Right ventricle myocardium inferior (tissue), 1 donor: Measurements from ENCODE around the gene ASCL4. TPM values are rescaled to one million over a fixed set of nuclear protein-coding genes. Genes with fewer than 3 reads are reported as not detected.

Source experiments
- ATAC-seq: fragments of 200-7000 bp; cut with Tn5 transposase; one replicate; pipeline ENCODE4 v1.9.1; 2020; ENCODE audit warnings: mild to moderate bottlenecking, moderate library complexity
- DNase-seq: peaks from one replicate; pipeline ENCODE4 v3.0.0; 2021; ENCODE audit errors: missing footprints
- intact Hi-C: fragments of 100-400 bp; cut with DNase I; formaldehyde crosslinking; loops from one replicate; pipeline ENCODE4 v1.11.0; 2022
- total RNA-seq: library from RNA; stranded (reverse); fragmentation: NEBNext Ultra II Directional; extraction: Animal tissue kit (Norgen Biotek cat#: 25700); gene quantifications from one replicate; pipeline ENCODE4 v1.2.1, GENCODE V29; 2021
- donor health status: DM: no; HTN: yes; CAD: no; lungs with severe emphysema.

Gene ASCL4
- total RNA-seq, 1 donor from 2014 or later, result not detected

- ATAC-seq, result no peak
- intact Hi-C loops, result loop anchor here (10.0 kb wide), 2 partner anchors 117 to 747 kb away; partner anchors contain the start of gene FICD
- DNase-seq, result no peak
Observed at GRCh38 chr12:107767466-107767865, 7.0 kb upstream of the ASCL4 start.

GRCh38 chr12:107775093-107775721, 703 bp downstream of the ASCL4 start:
- DNase-seq, result no peak
- no peak for ATAC-seq
- intact Hi-C loops, result no loop called here

DNA sequence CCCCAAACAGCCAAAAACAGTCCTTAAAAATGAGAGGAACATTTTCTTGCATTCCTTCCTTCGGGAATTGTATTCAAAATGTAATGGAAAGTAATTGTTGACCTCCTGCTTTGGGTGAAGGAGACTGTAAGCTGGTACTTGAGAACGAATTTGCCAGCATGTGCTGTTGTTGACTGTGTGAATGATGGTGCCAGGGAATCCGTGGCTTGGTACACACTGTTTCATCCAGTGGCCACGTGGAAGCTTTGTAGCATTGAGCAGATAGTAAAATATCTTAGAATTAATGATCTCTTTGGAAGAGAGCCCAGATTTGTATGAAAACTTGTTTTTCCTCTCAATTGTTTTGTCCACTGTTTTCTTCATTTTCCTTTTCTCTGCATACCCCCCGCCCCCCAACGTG, 1.7 kb downstream of the ASCL4 start:
- intact Hi-C loops, result no loop called here
- ATAC-seq, result no peak
- no peak for DNase-seq

DNA sequence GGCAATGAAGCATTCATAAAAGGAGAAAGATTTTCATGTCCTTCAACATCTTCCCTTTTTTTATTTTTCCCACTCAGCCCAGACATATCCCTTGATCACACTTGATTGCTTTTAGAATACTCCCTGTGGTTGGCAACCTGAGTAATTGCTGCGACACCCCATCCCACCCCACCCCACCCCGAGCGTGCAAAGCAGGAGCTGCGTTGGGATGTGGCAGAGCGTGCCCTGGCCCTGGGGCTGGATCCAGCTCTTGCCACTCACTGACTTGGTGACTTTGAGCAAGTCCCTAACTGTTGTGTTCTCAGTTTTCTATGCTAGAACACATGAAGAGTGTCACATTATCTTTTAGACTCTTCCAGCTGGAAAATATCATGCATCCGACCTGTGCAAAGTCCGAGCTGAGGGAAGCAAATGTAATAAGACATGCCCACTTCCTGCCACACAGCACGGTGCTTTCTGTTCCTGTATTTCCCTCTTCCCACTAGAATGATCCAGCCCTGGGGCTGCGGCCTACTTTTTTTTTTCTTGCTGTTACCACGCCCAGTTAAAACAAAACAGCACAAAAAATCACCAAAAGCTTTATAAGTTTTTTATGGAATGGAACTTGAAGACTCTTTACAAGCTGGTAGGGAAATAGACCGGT, 4.0 kb downstream of the ASCL4 start:
- no peak for ATAC-seq
- DNase-seq, result no peak
- intact Hi-C loops, result no loop called here

- intact Hi-C loops, result no loop called here
- DNase-seq (no peak), ATAC-seq (peak; percentile 50)
Observed at GRCh38 chr12:107779077-107779831, 4.8 kb downstream of the ASCL4 start.

- intact Hi-C loops, result no loop called here
- peak; percentile 45 for ATAC-seq
Observed at GRCh38 chr12:107780298-107780697, 5.8 kb downstream of the ASCL4 start.

GRCh38 chr12:107782067-107782466, 7.6 kb downstream of the ASCL4 start:
- no peak for DNase-seq
- intact Hi-C loops, result no loop called here
- no peak for ATAC-seq

More at GRCh38 chr12:107780298-107780697, 5.8 kb downstream of the ASCL4 start:
- no peak for DNase-seq

DNA sequence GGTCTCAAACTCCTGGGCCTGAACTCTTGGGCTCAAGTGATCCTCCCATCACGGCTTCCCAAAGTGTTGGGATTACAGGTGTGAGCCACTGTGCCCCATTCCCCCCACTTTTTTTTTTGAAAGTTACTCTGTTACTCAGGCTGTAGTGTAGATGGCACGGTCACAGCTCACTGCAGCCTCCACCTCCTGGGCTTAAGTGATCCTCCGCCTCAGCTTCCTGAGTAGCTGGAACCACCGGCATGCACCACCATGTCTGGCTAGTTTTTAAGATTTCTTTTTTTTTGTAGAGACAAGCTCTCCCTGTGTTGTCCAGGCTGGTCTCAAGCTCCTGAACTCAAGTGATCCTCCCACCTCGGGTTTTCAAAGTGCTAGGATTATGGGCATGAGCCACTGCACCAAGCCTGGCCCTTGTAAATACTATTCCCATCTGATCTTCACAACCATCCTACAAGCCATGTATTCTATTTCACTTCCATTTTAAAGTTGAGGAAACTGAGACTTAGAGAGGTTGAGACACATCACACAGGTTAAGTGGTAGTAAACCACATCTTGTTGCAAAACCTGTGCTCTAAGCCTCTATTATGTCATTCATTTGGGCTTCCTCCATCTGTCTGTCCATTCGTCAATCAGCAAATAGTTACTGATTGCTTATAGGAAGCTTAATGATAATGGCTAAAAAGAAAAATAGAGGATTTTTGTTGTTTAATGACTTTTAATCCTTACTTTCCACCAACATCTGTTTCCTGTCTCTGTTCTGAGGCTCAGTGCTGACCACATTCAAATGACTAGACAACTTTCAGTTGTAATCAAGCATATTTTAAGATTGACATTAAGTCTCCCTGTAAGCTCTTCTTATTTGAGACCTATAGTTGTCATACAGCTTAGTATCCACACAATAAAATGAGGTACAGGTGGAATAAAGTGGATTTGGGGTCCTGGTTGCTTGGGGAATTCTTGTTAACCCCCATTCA, 9.2 kb downstream of the ASCL4 start:
- ATAC-seq (no peak), DNase-seq (no peak)
- intact Hi-C loops, result no loop called here

DNA sequence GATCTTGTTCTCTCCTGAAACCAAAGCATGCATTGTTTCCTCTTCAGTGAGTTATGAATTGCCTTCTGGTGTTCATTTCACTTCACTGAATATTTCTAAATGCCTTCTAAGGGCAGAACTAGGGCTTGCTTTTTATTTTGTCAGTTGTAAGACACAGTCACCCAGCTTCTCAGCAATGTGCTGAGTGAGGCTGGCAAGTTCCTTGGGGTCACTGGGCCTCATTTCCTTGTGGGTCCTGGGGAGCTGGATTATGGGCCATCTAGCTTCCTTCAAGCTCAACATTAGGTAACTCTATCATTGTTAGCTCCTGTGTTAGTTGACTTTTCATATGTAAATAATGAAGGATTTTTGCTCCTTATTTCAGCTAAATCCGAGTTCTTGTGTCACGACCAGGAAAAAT, 13.8 kb downstream of the ASCL4 start:
- no peak for ATAC-seq
- intact Hi-C loops, result no loop called here
- DNase-seq, result no peak

- ATAC-seq (no peak), DNase-seq (no peak)
- intact Hi-C loops, result no loop called here
Observed at GRCh38 chr12:107788690-107789458, 14.4 kb downstream of the ASCL4 start.

DNA sequence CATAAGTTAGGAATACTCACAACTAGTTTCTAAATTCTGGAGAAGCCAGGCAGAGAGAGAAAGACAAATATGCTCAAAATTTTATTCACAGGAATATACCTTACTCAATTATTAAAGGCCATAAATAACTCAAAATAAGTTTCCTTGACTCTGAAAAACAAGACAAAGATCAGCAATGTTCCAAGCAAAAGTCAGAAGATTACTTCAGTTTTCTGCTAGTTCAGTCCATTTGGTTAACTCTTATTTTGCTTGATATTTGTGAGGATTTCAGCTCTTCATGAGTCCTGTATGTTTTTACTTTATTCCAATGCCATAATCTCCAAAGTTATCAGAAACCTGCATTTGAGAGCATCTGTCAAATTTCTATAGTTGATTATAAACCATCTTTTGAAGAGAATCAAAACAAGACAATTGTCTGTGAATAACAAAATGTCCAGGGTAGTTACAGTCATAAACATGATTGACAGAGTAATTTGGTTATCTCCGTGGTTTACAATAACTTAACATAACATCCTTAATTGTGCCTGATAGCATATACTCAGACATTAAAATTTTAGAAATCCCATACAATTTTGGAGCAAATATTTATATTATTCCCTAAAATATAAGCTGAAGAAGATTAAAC, 17.1 kb downstream of the ASCL4 start:
- intact Hi-C loops, result no loop called here

DNA sequence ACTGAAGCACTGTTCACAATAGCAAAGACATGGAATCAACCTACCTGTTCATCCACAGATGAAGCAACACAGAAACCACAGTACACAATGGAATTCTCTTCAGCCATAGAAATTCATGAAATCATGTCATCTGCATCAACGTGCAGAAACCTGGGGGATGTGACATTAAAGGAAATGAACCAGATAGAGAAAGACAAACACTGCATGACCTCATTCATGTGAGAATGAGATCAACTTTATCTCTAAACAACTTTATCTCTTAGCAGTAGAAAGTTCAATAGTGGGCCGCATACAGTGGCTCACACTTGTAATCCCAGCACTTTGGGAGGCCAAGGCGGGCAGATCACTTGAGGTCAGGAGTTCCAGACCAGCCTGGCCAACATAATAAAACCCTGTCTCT, 19.9 kb downstream of the ASCL4 start:
- no peak for DNase-seq
- no peak for ATAC-seq
- intact Hi-C loops, result no loop called here

More for the DNA sequence above, 17.1 kb downstream of the ASCL4 start:
- DNase-seq (no peak), ATAC-seq (no peak)

DNA sequence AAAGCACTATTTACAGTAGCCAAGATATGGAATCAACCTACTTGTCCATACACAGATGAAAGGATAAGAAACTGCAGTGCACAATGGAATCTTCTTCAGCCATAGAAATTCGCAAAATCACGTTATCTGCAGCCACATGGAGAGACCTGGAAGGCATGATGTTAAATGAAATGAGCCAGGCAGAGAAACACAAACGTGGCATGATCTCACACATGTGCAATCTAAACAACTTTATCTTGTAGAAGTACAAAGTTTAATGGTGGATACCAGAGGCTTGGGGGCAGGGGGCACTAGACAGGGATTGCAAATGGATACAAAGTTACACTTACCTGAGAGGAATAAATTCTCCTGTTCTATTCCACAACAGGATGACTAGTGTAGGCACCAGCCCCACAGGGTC, 24.1 kb downstream of the ASCL4 start:
- ATAC-seq, result no peak
- intact Hi-C loops, result no loop called here

GRCh38 chr12:107801150-107801549, 26.6 kb downstream of the ASCL4 start:
- intact Hi-C loops, result no loop called here
- DNase-seq, result no peak
- no peak for ATAC-seq

More for the DNA sequence above, 24.1 kb downstream of the ASCL4 start:
- DNase-seq, result no peak

GRCh38 chr12:107803092-107803491, 28.6 kb downstream of the ASCL4 start:
- DNase-seq (no peak), ATAC-seq (no peak)
- intact Hi-C loops, result no loop called here

- intact Hi-C loops, result no loop called here
- ATAC-seq (no peak), DNase-seq (no peak)
Observed at GRCh38 chr12:107805488-107806180, 31.1 kb downstream of the ASCL4 start.

DNA sequence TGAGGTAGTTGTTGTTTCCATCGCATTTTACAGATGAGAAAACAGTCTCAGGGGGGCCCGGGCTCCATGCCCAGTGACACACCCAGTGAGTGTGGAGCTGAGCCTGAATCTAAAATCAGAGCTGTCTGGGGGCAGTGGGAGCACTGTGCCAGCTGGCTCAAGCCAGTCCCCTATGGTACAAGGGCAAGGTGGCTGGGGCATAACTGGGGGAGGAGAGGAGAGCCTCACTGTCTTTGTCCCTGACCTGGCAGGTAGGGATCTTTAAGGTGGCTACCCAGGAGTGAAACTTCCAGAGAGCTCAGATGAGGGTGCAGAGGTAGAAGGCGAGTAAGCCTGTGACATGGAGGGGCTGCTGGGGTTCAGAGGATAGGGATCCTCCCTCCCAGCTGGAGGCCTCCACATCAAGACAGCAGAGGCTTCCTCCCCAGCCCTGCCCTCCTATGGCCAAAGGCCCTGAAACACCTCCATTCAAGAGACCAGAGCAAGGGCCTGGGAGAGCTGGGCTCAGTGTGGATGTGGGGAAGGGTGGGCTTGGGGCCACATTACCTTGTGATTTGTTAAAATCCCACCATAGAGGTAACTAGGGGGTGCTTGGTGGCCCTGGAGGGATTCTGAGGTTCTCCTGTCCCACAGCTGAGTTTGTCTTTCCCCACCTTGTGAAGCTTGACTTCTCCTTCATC, 33.1 kb downstream of the ASCL4 start:
- DNase-seq, result no peak
- ATAC-seq, result no peak
- intact Hi-C loops, result no loop called here
